ENCODE measurements around the gene PDIA4. TPM values are rescaled to one million over a fixed set of nuclear protein-coding genes. Genes with fewer than 3 reads are reported as not detected.

PDIA4 gene
- total and polyA plus RNA-seq, 2 of the 8 experiments (the other 6 are each of a cell fraction or from before 2014, with no cell fraction given): 119 to 303 TPM

GRCh38 chr7:149005427-149006344, 22.6 kb downstream of the PDIA4 start (continued):
- TF ChIP-seq SIN3A (conservative IDR thresholded peaks at IDR 0.05 in 1 of 2, IDR thresholded peaks at IDR 0.05 in 1 of 2; ENCODE audit: low read depth in 1 of 2, low read length in 2 of 2) (0 out of 4 replicates have a peak, but pooled peaks of 1 of the 2 experiments have one; percentile 62), CTCF (IDR thresholded peaks at IDR 0.05; ENCODE audit: control extremely low read depth in 1 of 3, insufficient read depth in 1 of 3, low read depth in 1 of 3, low read length in 3 of 3) (peak; percentile 81 to 95 (median 86)), TAF1 (IDR thresholded peaks at IDR 0.05; ENCODE audit: low read depth, low read length) (no peak), TBP (IDR thresholded peaks at IDR 0.05; ENCODE audit: low read depth, low read length) (no peak)
